ENCODE measurements around the gene HLTF.
A peak's percentile ranks its signal among the peaks of the same experiment; 100 is the strongest.

Gene HLTF

GRCh38 chr3:149018247-149018646 lies 68.1 kb downstream of the HLTF start:
- no peak for DNase-seq (ENCODE audit: low spot score)

- DNase-seq (ENCODE audit: low spot score), result peak; percentile 65
Measured at GRCh38 chr3:149016669-149017541, 69.4 kb downstream of the HLTF start.

- DNase-seq (ENCODE audit: low spot score), result no peak
Measured at GRCh38 chr3:149016242-149016641, 70.1 kb downstream of the HLTF start.

GRCh38 chr3:149015393-149015792 lies 70.9 kb downstream of the HLTF start:
- DNase-seq (ENCODE audit: low spot score), result no peak

GRCh38 chr3:149013726-149014125 lies 72.6 kb downstream of the HLTF start:
- DNase-seq (ENCODE audit: low spot score), result no peak

GRCh38 chr3:149011676-149012075 lies 74.7 kb downstream of the HLTF start:
- DNase-seq (ENCODE audit: low spot score), result no peak

GRCh38 chr3:149010966-149011365 lies 75.4 kb downstream of the HLTF start:
- DNase-seq (ENCODE audit: low spot score), result no peak

GRCh38 chr3:149010504-149010951 lies 75.8 kb downstream of the HLTF start:
- no peak for DNase-seq (ENCODE audit: low spot score)

GRCh38 chr3:149009732-149010131 lies 76.6 kb downstream of the HLTF start:
- DNase-seq (ENCODE audit: low spot score), result no peak

- no peak for DNase-seq (ENCODE audit: low spot score)
Measured at GRCh38 chr3:149007567-149008257, 78.6 kb downstream of the HLTF start.

GRCh38 chr3:149005416-149005815 lies 80.9 kb downstream of the HLTF start:
- DNase-seq (ENCODE audit: low spot score), result no peak

- no peak for DNase-seq (ENCODE audit: low spot score)
Measured at GRCh38 chr3:149004622-149005021, 81.7 kb downstream of the HLTF start.

GRCh38 chr3:149003653-149004305 lies 82.6 kb downstream of the HLTF start:
- DNase-seq (ENCODE audit: low spot score), result no peak

GRCh38 chr3:149001727-149002126 lies 84.6 kb downstream of the HLTF start:
- no peak for DNase-seq (ENCODE audit: low spot score)

GRCh38 chr3:149000206-149000745 lies 86.1 kb downstream of the HLTF start:
- no peak for DNase-seq (ENCODE audit: low spot score)

GRCh38 chr3:148999806-149000205 lies 86.5 kb downstream of the HLTF start:
- peak; percentile 31 for DNase-seq (ENCODE audit: low spot score)

- no peak for DNase-seq (ENCODE audit: low spot score)
Measured at GRCh38 chr3:148998715-148999423, 87.5 kb downstream of the HLTF start.

- no peak for DNase-seq (ENCODE audit: low spot score)
Measured at GRCh38 chr3:148998297-148998696, 88.0 kb downstream of the HLTF start.

- DNase-seq (ENCODE audit: low spot score), result no peak
Measured at GRCh38 chr3:148997623-148998022, 88.7 kb downstream of the HLTF start.

- no peak for DNase-seq (ENCODE audit: low spot score)
Measured at GRCh38 chr3:148992635-148993255, 93.6 kb downstream of the HLTF start.

GRCh38 chr3:148992027-148992634 lies 94.2 kb downstream of the HLTF start:
- DNase-seq (ENCODE audit: low spot score), result peak; percentile 38
